Nephron (organoid): ENCODE measurements around the gene SOCS2.

Experiments
- H3K27ac Mint-ChIP-seq, 3 experiments: 2 replicates each; pipeline ENCODE4 v1.8.0; 2020; ENCODE audit warnings: mixed read lengths in 3 of 3, mild to moderate bottlenecking in 2 of 3, moderate library complexity in 1 of 3
- H3K27me3 Mint-ChIP-seq: 2 replicates; pipeline ENCODE4 v1.8.0; 2021; ENCODE audit warnings: low read depth, mild to moderate bottlenecking, moderate library complexity, mixed read lengths
- H3K36me3 Mint-ChIP-seq: 2 replicates; pipeline ENCODE4 v1.8.0; 2020; ENCODE audit warnings: low read depth, mixed read lengths
- H3K4me1 Mint-ChIP-seq: 2 replicates; pipeline ENCODE4 v1.8.0; 2020; ENCODE audit warnings: mixed read lengths
- H3K4me3 Mint-ChIP-seq, 3 experiments: 2 replicates each; pipeline ENCODE4 v1.8.0; 2020; ENCODE audit warnings: mild to moderate bottlenecking in 3 of 3, mixed read lengths in 3 of 3, moderate library complexity in 2 of 3
- H3K9me3 Mint-ChIP-seq: 2 replicates; pipeline ENCODE4 v1.8.0; 2020; ENCODE audit warnings: mixed read lengths
- CTCF ChIP-seq, 3 experiments: fragments of 200-600 bp; sonication (generic); IDR thresholded peaks; one replicate each; pipeline ENCODE4 v1.5.0; 2021; ENCODE audit warnings: antibody characterized with exemption in 3 of 3; ENCODE audit not compliant: unreplicated experiment in 3 of 3

SOCS2 gene

GRCh38 chr12:93577222-93577621, 4.7 kb downstream of the SOCS2 start:
- Mint-ChIP-seq H3K36me3 (peaks cover 46% of the 10 kb centered on the region), H3K9me3 (no peaks in the 10 kb centered on the region), H3K4me3 (no peak overlapping the region), H3K4me1 (peaks cover 14% of the 10 kb centered on the region), H3K27me3 (peaks cover 47% of the 10 kb centered on the region), H3K27ac (no peak overlapping the region)
- TF ChIP-seq CTCF (IDR thresholded peaks at IDR 0.05; ENCODE audit: unreplicated experiment in 3 of 3), result no peak

GRCh38 chr12:93578221-93578620, 5.7 kb downstream of the SOCS2 start:
- peaks cover 48% of the 10 kb centered on the region for H3K36me3 Mint-ChIP-seq
- H3K4me3 Mint-ChIP-seq, result no peak overlapping the region
- no peak for TF ChIP-seq CTCF (IDR thresholded peaks at IDR 0.05; ENCODE audit: unreplicated experiment in 3 of 3)
- peaks cover 38% of the 10 kb centered on the region for H3K27me3 Mint-ChIP-seq
- peaks cover 6% of the 10 kb centered on the region for H3K4me1 Mint-ChIP-seq
- H3K9me3 Mint-ChIP-seq, result no peaks in the 10 kb centered on the region
- no peak overlapping the region for H3K27ac Mint-ChIP-seq

- H3K4me1 Mint-ChIP-seq, result no peaks in the 10 kb centered on the region
Measured at GRCh38 chr12:93580682-93581081, 8.2 kb downstream of the SOCS2 start.

GRCh38 chr12:93581370-93581769, 8.9 kb downstream of the SOCS2 start:
- Mint-ChIP-seq H3K4me3 (no peak overlapping the region), H3K36me3 (peaks cover 33% of the 10 kb centered on the region), H3K4me1 (no peaks in the 10 kb centered on the region), H3K27me3 (peaks cover 31% of the 10 kb centered on the region), H3K27ac (no peak overlapping the region), H3K9me3 (no peaks in the 10 kb centered on the region)
- no peak for TF ChIP-seq CTCF (IDR thresholded peaks at IDR 0.05; ENCODE audit: unreplicated experiment in 3 of 3)

More at GRCh38 chr12:93580682-93581081, 8.2 kb downstream of the SOCS2 start:
- no peak overlapping the region for H3K4me3 Mint-ChIP-seq
- no peak overlapping the region for H3K27ac Mint-ChIP-seq
- peaks cover 30% of the 10 kb centered on the region for H3K27me3 Mint-ChIP-seq
- H3K9me3 Mint-ChIP-seq, result no peaks in the 10 kb centered on the region
- H3K36me3 Mint-ChIP-seq, result peaks cover 33% of the 10 kb centered on the region
- TF ChIP-seq CTCF (IDR thresholded peaks at IDR 0.05; ENCODE audit: unreplicated experiment in 3 of 3), result no peak

- no peaks in the 10 kb centered on the region for H3K9me3 Mint-ChIP-seq
- H3K4me3 Mint-ChIP-seq, result no peak overlapping the region
- H3K27ac Mint-ChIP-seq, result no peak overlapping the region
- peaks cover 31% of the 10 kb centered on the region for H3K27me3 Mint-ChIP-seq
- H3K4me1 Mint-ChIP-seq, result no peaks in the 10 kb centered on the region
- TF ChIP-seq CTCF (IDR thresholded peaks at IDR 0.05; ENCODE audit: unreplicated experiment in 3 of 3), result no peak
- H3K36me3 Mint-ChIP-seq, result peaks cover 26% of the 10 kb centered on the region
Measured at GRCh38 chr12:93582351-93582750, 9.9 kb downstream of the SOCS2 start.

- no peak for TF ChIP-seq CTCF (IDR thresholded peaks at IDR 0.05; ENCODE audit: unreplicated experiment in 3 of 3)
- no peaks in the 10 kb centered on the region for H3K9me3 Mint-ChIP-seq
- no peak overlapping the region for H3K4me3 Mint-ChIP-seq
- H3K4me1 Mint-ChIP-seq, result no peaks in the 10 kb centered on the region
- H3K36me3 Mint-ChIP-seq, result peaks cover 23% of the 10 kb centered on the region
- peaks cover 31% of the 10 kb centered on the region for H3K27me3 Mint-ChIP-seq
- H3K27ac Mint-ChIP-seq, result no peak overlapping the region
Measured at GRCh38 chr12:93583627-93584392, 11.3 kb downstream of the SOCS2 start.
